K562 (cell line): ENCODE data around the gene NDUFV2. TPM values are rescaled to one million over a fixed set of nuclear protein-coding genes. Genes with fewer than 3 reads are reported as not detected.

Experiments
- ATAC-seq: fragments of 200-7000 bp; cut with Tn5 transposase; 3 replicates; pipeline ENCODE4 v1.9.1; 2020; ENCODE audit warnings: moderate library complexity
- BruUV-seq: library from RNA; stranded (reverse); fragments of 400-500 nt; replicated peaks from 2 replicates; lab custom pipeline; 2021; lab: Mats Ljungman, UMichigan
- CTCF ChIA-PET: fragments of 300-600 bp; formaldehyde crosslinking; extraction: SDS; loops from one replicate; lab custom pipeline; 2021; ENCODE audit warnings: low intra/inter-chr PET ratio; lab: Yijun Ruan, JAX
- POLR2A ChIA-PET: fragments of 300-600, 350-650 bp; sonication (Branson Sonifier 250); formaldehyde crosslinking; extraction: SDS; loops from one replicate; lab custom pipeline; 2021; ENCODE audit warnings: antibody characterized with exemption, inconsistent platforms; lab: Yijun Ruan, JAX
- DNase-seq, 4 experiments: peaks; one replicate each; pipeline versions ENCODE4 v3.0.0 to v3.0.0-alpha.2; 2011 to 2018; ENCODE audit warnings: low spot score in 3 of 4, mixed read lengths in 3 of 4; ENCODE audit errors: extremely low read depth in 1 of 4
- FAIRE-seq: peaks from 2 replicates; lab custom pipeline; 2011; peaks lifted over from hg19 to GRCh38; lab: Jason Lieb, UNC
- H2AFZ ChIP-seq: 2 replicates; pipeline ENCODE4 v1.6.0; 2011; ENCODE audit warnings: low read depth, low read length, control low read depth, inconsistent platforms
- H3K27ac ChIP-seq: fragments of 200-600 bp; 3 replicates; pipeline ENCODE4 v1.8.0; 2011; ENCODE audit warnings: low read depth, mild to moderate bottlenecking, control low read depth, inconsistent platforms, low read length, moderate library complexity, mixed read lengths; ENCODE audit errors: extremely low read depth
- H3K27me3 ChIP-seq, 2 experiments: fragments of 300-600 bp in 1 of 2; 2 replicates in 1 of 2; 3 replicates in 1 of 2; pipeline versions ENCODE4 v1.6.0 to v1.8.0; 2011; ENCODE audit warnings: inconsistent platforms in 2 of 2, low read length in 2 of 2, mild to moderate bottlenecking in 1 of 2, mixed read lengths in 1 of 2, moderate library complexity in 1 of 2; ENCODE audit not compliant: control insufficient read depth in 2 of 2, insufficient read depth in 2 of 2
- H3K36me3 ChIP-seq: fragments of 300-600 bp; 3 replicates; pipeline ENCODE4 v1.8.0; 2011; ENCODE audit warnings: mild to moderate bottlenecking, low read length, inconsistent platforms; ENCODE audit not compliant: control insufficient read depth, insufficient read depth
- H3K4me1 ChIP-seq, 2 experiments: fragments of 200-600 bp in 1 of 2; replicated peaks in 1 of 2; 2 replicates in 1 of 2; 3 replicates in 1 of 2; pipeline versions ENCODE4 v1.5.1 to v1.8.0; 2011; ENCODE audit warnings: inconsistent platforms in 2 of 2, low read length in 2 of 2, mild to moderate bottlenecking in 1 of 2, mixed read lengths in 1 of 2, moderate library complexity in 1 of 2; ENCODE audit not compliant: control insufficient read depth in 2 of 2, insufficient read depth in 2 of 2
- H3K4me2 ChIP-seq: 2 replicates; pipeline ENCODE4 v1.6.1; 2011; ENCODE audit warnings: low read length, control low read depth, inconsistent platforms, mixed read lengths; ENCODE audit not compliant: insufficient read depth
- H3K4me3 ChIP-seq: fragments of 200-600 bp; sonication (generic), shearing (Covaris generic); 2 replicates; pipeline ENCODE4 v1.5.1; 2016; ENCODE audit warnings: control low read depth, inconsistent platforms
- H3K79me2 ChIP-seq: fragments of 200-600 bp; 3 replicates; pipeline ENCODE4 v1.8.0; 2011; ENCODE audit warnings: low read length, inconsistent platforms; ENCODE audit not compliant: control insufficient read depth, insufficient read depth
- H3K9ac ChIP-seq, 2 experiments: 2 replicates each; pipeline versions ENCODE4 v1.6.0 to v1.6.1; 2011; ENCODE audit warnings: low read depth in 2 of 2, low read length in 2 of 2, control low read depth in 1 of 2, inconsistent platforms in 1 of 2, mild to moderate bottlenecking in 1 of 2, mixed read lengths in 1 of 2; ENCODE audit not compliant: insufficient read depth in 1 of 2
- H3K9me1 ChIP-seq: one replicate; pipeline ENCODE4 v1.6.0; 2011; ENCODE audit warnings: inconsistent platforms, mild to moderate bottlenecking, low read length, moderate library complexity; ENCODE audit not compliant: control insufficient read depth, insufficient read depth
- H3K9me3 ChIP-seq: replicated peaks from 2 replicates; pipeline ENCODE4 v1.5.1; 2011; ENCODE audit warnings: low read depth, low read length, inconsistent platforms; ENCODE audit not compliant: control insufficient read depth, insufficient read depth
- H4K20me1 ChIP-seq: replicated peaks from 2 replicates; pipeline ENCODE4 v1.6.1; 2011; ENCODE audit warnings: low read length, inconsistent platforms, mixed read lengths; ENCODE audit not compliant: control insufficient read depth, insufficient read depth
- HIVEP1 ChIP-seq: fragments of 250-450 bp; sonication (Bioruptor Pico); IDR thresholded peaks from 2 replicates; pipeline ENCODE4 v1.4.0; 2020; ENCODE audit warnings: mild to moderate bottlenecking
- NFIC ChIP-seq: fragments of 450-650 bp; IDR thresholded peaks from 2 replicates; pipeline ENCODE4 v1.6.1; 2017; ENCODE audit warnings: mild to moderate bottlenecking, inconsistent platforms
- RBM17 ChIP-seq: fragments of 200-400 bp; formaldehyde crosslinking; IDR thresholded peaks from 2 replicates; pipeline ENCODE4 v1.6.1; 2017; ENCODE audit warnings: low read depth, mild to moderate bottlenecking, low read length, borderline replicate concordance
- SAFB2 ChIP-seq: fragments of 200-400 bp; formaldehyde crosslinking; IDR thresholded peaks from 2 replicates; pipeline ENCODE4 v1.6.1; 2018; ENCODE audit warnings: borderline replicate concordance, low read length, low read depth, moderate library complexity; ENCODE audit not compliant: severe bottlenecking
- WGBS: fragments of 100-300 bp; shearing (Covaris generic); methylation state at CpG from one replicate; pipeline ENCODE4 v1.1.6; 2016; ENCODE audit warnings: low coverage, mixed read lengths; ENCODE audit not compliant: insufficient coverage; ENCODE audit errors: missing lambda C conversion rate; 5-methylcytosine and 5-hydroxymethylcytosine counted together
- in situ Hi-C: fragments of 300-500 bp; cut with MboI; formaldehyde crosslinking; loops from 4 replicates; pipeline ENCODE4 v1.15.0; 2018; ENCODE audit warnings: inconsistent platforms, mixed read lengths
- intact Hi-C: fragments of 100-400 bp; cut with micrococcal nuclease; formaldehyde crosslinking; loops from 2 replicates; pipeline ENCODE4 v1.14.2; 2022
- polyA plus RNA-seq, 8 experiments: library from polyadenylated mRNA; depleted of rRNA in 4 of 8; stranded (reverse) in 5 of 8; unstranded in 3 of 8; fragments of >200 nt; fragmentation: Nextera tagmentation in 2 of 8; fragmentation: Illumina TruSeq in 1 of 8; extraction: Ambion mirVana in 2 of 8; extraction: Trizol in 1 of 8; gene quantifications; 2 replicates each; pipeline versions ENCODE4 v1.2.1 to v1.2.3, GENCODE V29; 2011 to 2014; ENCODE audit warnings: inconsistent platforms in 1 of 8, missing spikeins in 1 of 8
- total RNA-seq, 7 experiments: library from RNA; depleted of rRNA in 6 of 7; stranded (reverse); fragments of >200 nt in 6 of 7; fragmentation: Illumina TruSeq in 2 of 7; extraction: Trizol in 2 of 7; gene quantifications; 2 replicates each; pipeline versions ENCODE4 v1.2.1 to v1.2.3, GENCODE V29; 2011 to 2021; ENCODE audit warnings: low replicate concordance in 1 of 7
- TF ChIP-seq, protein P1 (sequence below): fragments of 450-650 bp; IDR thresholded peaks from 2 replicates; pipeline ENCODE4 v1.6.1; 2018; ENCODE audit warnings: mild to moderate bottlenecking, low read depth; ENCODE audit not compliant: partially characterized antibody
- TF ChIP-seq, protein P2 (sequence below): sonication (generic); formaldehyde crosslinking; IDR thresholded peaks from 2 replicates; pipeline ENCODE4 v1.8.1; 2023; ENCODE audit warnings: mild to moderate bottlenecking, missing genetic modification reagents
- TF ChIP-seq, protein P3 (sequence below): fragments of 250-450 bp; sonication (Bioruptor Pico); IDR thresholded peaks from 2 replicates; pipeline ENCODE4 v1.4.0; 2020; ENCODE audit warnings: borderline replicate concordance

Gene NDUFV2
- total and polyA plus RNA-seq, 9 of the 15 experiments (the other 6 are each of a cell fraction or from before 2014, with no cell fraction given): 213 to 550 (median 384) TPM

DNA sequence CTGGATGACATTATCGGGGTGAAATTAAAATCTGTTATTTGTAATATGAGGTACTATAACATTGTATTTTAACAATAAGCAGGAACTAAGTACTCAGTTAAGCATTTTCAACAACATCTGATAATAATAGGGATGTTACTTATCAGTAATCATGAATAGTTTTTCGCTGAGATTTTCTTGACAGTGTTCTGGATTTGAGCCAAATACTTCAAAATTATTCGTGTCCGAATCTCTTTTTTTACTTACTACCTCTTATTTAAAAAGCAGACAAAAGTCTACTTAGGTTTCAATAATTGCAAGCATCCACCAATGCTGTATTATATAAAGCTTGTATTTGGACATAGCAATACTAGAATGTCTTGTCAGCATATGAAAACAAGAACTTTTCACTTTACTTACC is 27.7 kb downstream of the NDUFV2 start:
- in situ Hi-C loops (no loop called here), intact Hi-C loops (no loop called here)
- DNase-seq (no peak), ATAC-seq (no peak), FAIRE-seq (no peak)
- Histone ChIP-seq H3K4me3 (no peak overlapping the region), H3K9ac (no peak overlapping the region), H2AFZ (no peak overlapping the region), H3K9me1 (no peaks in the 10 kb centered on the region), H3K27me3 (no peaks in the 10 kb centered on the region), H3K79me2 (peaks cover 45% of the 10 kb centered on the region), H3K4me2 (no peak overlapping the region), H3K27ac (no peak overlapping the region), H3K36me3 (peaks cover 96% of the 10 kb centered on the region), H4K20me1 (no peaks in the 10 kb centered on the region), H3K4me1 (peaks cover 0 to 1% of the 10 kb centered on the region in 2 experiments; a peak in 2 of 5 replicates), H3K9me3 (no peaks in the 10 kb centered on the region)
- 79% methylated on average over 4 of the region's 4 CpGs for WGBS
- POLR2A ChIA-PET: interaction anchor here (1.0 to 2.0 kb wide), 2 partner anchors 12 to 29 kb away, joined by 3 to 8 read pairs; no protein-coding TSS in a partner anchor
- CTCF ChIA-PET: no interaction called here
- BruUV-seq: no TSS peak
- no peak for TF ChIP-seq SAFB2
- TF ChIP-seq, protein P1, sequence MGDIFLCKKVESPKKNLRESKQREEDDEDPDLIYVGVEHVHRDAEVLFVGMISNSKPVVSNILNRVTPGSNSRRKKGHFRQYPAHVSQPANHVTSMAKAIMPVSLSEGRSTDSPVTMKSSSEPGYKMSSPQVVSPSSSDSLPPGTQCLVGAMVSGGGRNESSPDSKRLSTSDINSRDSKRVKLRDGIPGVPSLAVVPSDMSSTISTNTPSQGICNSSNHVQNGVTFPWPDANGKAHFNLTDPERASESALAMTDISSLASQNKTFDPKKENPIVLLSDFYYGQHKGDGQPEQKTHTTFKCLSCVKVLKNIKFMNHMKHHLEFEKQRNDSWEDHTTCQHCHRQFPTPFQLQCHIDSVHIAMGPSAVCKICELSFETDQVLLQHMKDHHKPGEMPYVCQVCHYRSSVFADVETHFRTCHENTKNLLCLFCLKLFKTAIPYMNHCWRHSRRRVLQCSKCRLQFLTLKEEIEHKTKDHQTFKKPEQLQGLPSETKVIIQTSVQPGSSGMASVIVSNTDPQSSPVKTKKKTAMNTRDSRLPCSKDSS: no peak
- TF ChIP-seq, protein P2, sequence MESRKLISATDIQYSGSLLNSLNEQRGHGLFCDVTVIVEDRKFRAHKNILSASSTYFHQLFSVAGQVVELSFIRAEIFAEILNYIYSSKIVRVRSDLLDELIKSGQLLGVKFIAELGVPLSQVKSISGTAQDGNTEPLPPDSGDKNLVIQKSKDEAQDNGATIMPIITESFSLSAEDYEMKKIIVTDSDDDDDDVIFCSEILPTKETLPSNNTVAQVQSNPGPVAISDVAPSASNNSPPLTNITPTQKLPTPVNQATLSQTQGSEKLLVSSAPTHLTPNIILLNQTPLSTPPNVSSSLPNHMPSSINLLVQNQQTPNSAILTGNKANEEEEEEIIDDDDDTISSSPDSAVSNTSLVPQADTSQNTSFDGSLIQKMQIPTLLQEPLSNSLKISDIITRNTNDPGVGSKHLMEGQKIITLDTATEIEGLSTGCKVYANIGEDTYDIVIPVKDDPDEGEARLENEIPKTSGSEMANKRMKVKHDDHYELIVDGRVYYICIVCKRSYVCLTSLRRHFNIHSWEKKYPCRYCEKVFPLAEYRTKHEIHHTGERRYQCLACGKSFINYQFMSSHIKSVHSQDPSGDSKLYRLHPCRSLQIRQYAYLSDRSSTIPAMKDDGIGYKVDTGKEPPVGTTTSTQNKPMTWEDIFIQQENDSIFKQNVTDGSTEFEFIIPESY (CRISPR knock-in tag): no peak
- TF ChIP-seq, protein P3, sequence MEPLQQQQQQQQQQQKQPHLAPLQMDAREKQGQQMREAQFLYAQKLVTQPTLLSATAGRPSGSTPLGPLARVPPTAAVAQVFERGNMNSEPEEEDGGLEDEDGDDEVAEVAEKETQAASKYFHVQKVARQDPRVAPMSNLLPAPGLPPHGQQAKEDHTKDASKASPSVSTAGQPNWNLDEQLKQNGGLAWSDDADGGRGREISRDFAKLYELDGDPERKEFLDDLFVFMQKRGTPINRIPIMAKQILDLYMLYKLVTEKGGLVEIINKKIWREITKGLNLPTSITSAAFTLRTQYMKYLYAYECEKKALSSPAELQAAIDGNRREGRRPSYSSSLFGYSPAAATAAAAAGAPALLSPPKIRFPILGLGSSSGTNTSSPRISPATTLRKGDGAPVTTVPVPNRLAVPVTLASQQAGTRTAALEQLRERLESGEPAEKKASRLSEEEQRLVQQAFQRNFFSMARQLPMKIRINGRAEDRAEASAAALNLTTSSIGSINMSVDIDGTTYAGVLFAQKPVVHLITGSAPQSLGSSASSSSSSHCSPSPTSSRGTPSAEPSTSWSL (CRISPR knock-in tag): no peak
- TF ChIP-seq RBM17: no peak
- no peak for TF ChIP-seq HIVEP1 (CRISPR knock-in tag)
- TF ChIP-seq NFIC: peak; percentile 51
